ENCODE results near the gene PNKP.
A peak's percentile ranks its signal among the peaks of the same experiment; 100 is the strongest.

Gene PNKP

GRCh38 chr19:49874503-49875157 is 7.3 kb upstream of the PNKP start:
- no peak for DNase-seq

GRCh38 chr19:49873834-49874233 is 6.5 kb upstream of the PNKP start:
- DNase-seq: no peak

- DNase-seq: no peak
These were observed 5.7 kb upstream of the PNKP start for GRCh38 chr19:49873129-49873521.

- no peak for DNase-seq
These were observed 5.1 kb upstream of the PNKP start for GRCh38 chr19:49872245-49873128.

GRCh38 chr19:49871349-49871985 is 4.1 kb upstream of the PNKP start:
- no peak for DNase-seq

GRCh38 chr19:49870309-49870901 is 3.0 kb upstream of the PNKP start:
- no peak for DNase-seq

GRCh38 chr19:49869484-49870308 is 2.3 kb upstream of the PNKP start:
- DNase-seq: peak; percentile 98

GRCh38 chr19:49869009-49869483 is 1.7 kb upstream of the PNKP start:
- no peak for DNase-seq

GRCh38 chr19:49864890-49865289 is 2.5 kb downstream of the PNKP start:
- no peak for DNase-seq

GRCh38 chr19:49863935-49864320 is 3.4 kb downstream of the PNKP start:
- no peak for DNase-seq

- no peak for DNase-seq
These were observed 4.0 kb downstream of the PNKP start for GRCh38 chr19:49863254-49863934.

- DNase-seq: no peak
These were observed 4.8 kb downstream of the PNKP start for GRCh38 chr19:49862391-49863253.

- DNase-seq: no peak
These were observed 5.6 kb downstream of the PNKP start for GRCh38 chr19:49861541-49862378.

- DNase-seq: no peak
These were observed 6.3 kb downstream of the PNKP start for GRCh38 chr19:49861107-49861506.

GRCh38 chr19:49860336-49861102 is 6.9 kb downstream of the PNKP start:
- no peak for DNase-seq

GRCh38 chr19:49859682-49860335 is 7.6 kb downstream of the PNKP start:
- DNase-seq: no peak

GRCh38 chr19:49858088-49858985 is 9.0 kb downstream of the PNKP start:
- DNase-seq: no peak

GRCh38 chr19:49857838-49858087 is 9.6 kb downstream of the PNKP start:
- DNase-seq: no peak
